GM18505 (cell line): ENCODE results near the gene NFE2L2.
A peak's percentile ranks its signal among the peaks of the same experiment; 100 is the strongest.

Experiments used
- ATAC-seq: cut with Tn5 transposase; IDR thresholded peaks from one replicate; pipeline ENCODE4 v1.9.1; 2021; ENCODE audit not compliant: unreplicated experiment
- POLR2A ChIP-seq: IDR thresholded peaks from 4 replicates; pipeline ENCODE4 v1.6.1; 2011; ENCODE audit warnings: borderline replicate concordance; ENCODE audit not compliant: insufficient read depth, insufficient read length; ENCODE audit errors: extremely low read depth

The NFE2L2 gene

GRCh38 chr2:177244244-177244771, 20.2 kb downstream of the NFE2L2 start:
- ATAC-seq, result no peak

GRCh38 chr2:177243476-177243875, 21.1 kb downstream of the NFE2L2 start:
- no peak for TF ChIP-seq POLR2A
- ATAC-seq, result no peak

More at GRCh38 chr2:177244244-177244771, 20.2 kb downstream of the NFE2L2 start:
- no peak for TF ChIP-seq POLR2A

- no peak for TF ChIP-seq POLR2A
- no peak for ATAC-seq
These were observed 21.5 kb downstream of the NFE2L2 start for GRCh38 chr2:177243073-177243472.

- ATAC-seq, result no peak
These were observed 22.2 kb downstream of the NFE2L2 start for GRCh38 chr2:177242121-177242987.

GRCh38 chr2:177241711-177242120, 22.8 kb downstream of the NFE2L2 start:
- TF ChIP-seq POLR2A, result no peak
- ATAC-seq, result no peak

More at GRCh38 chr2:177242121-177242987, 22.2 kb downstream of the NFE2L2 start:
- TF ChIP-seq POLR2A, result no peak

GRCh38 chr2:177239932-177240630, 24.4 kb downstream of the NFE2L2 start:
- TF ChIP-seq POLR2A, result no peak
- peak; percentile 60 for ATAC-seq

GRCh38 chr2:177239053-177239452, 25.5 kb downstream of the NFE2L2 start:
- TF ChIP-seq POLR2A, result no peak
- ATAC-seq, result no peak

- no peak for TF ChIP-seq POLR2A
These were observed 26.6 kb downstream of the NFE2L2 start for GRCh38 chr2:177237932-177238331.

GRCh38 chr2:177235855-177236437, 28.6 kb downstream of the NFE2L2 start:
- no peak for TF ChIP-seq POLR2A
- no peak for ATAC-seq

More at GRCh38 chr2:177237932-177238331, 26.6 kb downstream of the NFE2L2 start:
- no peak for ATAC-seq

- no peak for ATAC-seq
- no peak for TF ChIP-seq POLR2A
These were observed 30.3 kb downstream of the NFE2L2 start for GRCh38 chr2:177234267-177234666.

GRCh38 chr2:177232098-177232704, 32.3 kb downstream of the NFE2L2 start:
- no peak for ATAC-seq
- no peak for TF ChIP-seq POLR2A

- ATAC-seq, result no peak
- no peak for TF ChIP-seq POLR2A
These were observed 33.3 kb downstream of the NFE2L2 start for GRCh38 chr2:177231270-177231669.
